Astrocyte (in vitro differentiated cells and primary cell): ENCODE results near the gene CA10.

Source experiments
- CTCF ChIP-seq: IDR thresholded peaks from 2 replicates; pipeline ENCODE4 v1.5.1; 2011; ENCODE audit warnings: low read depth, mild to moderate bottlenecking, inconsistent platforms, low read length, moderate library complexity; ENCODE audit not compliant: insufficient read depth
- EZH2 ChIP-seq: IDR thresholded peaks from 2 replicates; pipeline ENCODE4 v1.6.1; 2012; ENCODE audit warnings: mild to moderate bottlenecking, low read length, inconsistent platforms; ENCODE audit not compliant: insufficient read depth

GRCh38 chr17:51852603-51853002 lies 305.9 kb downstream of the CA10 start:
- TF ChIP-seq EZH2 (no peak), CTCF (no peak)
